Right lobe of liver (tissue), 4 donors: ENCODE measurements around the gene NOTCH4.

ENCODE experiments used
- POLR2A ChIP-seq: fragments of 450-650 bp; IDR thresholded peaks from one replicate; pipeline ENCODE4 v1.6.1; 2017; ENCODE audit warnings: antibody characterized with exemption, mild to moderate bottlenecking
- TF ChIP-seq, protein P1 (sequence below), 4 donors: fragments of 200-600 bp in 3 of 4; fragments of 450-650 bp in 1 of 4; IDR thresholded peaks; one replicate each; pipeline versions ENCODE4 v1.5.1 to v1.8.0; 2016 to 2022; ENCODE audit warnings: antibody characterized with exemption in 4 of 4, mild to moderate bottlenecking in 2 of 4
- donor health status: DM: no; HTN: no; CAD: no.
- donor health status: DM: no; HTN: no; CAD: no.
- donor health status: DM: no; HTN: yes; CAD: no.

DNA sequence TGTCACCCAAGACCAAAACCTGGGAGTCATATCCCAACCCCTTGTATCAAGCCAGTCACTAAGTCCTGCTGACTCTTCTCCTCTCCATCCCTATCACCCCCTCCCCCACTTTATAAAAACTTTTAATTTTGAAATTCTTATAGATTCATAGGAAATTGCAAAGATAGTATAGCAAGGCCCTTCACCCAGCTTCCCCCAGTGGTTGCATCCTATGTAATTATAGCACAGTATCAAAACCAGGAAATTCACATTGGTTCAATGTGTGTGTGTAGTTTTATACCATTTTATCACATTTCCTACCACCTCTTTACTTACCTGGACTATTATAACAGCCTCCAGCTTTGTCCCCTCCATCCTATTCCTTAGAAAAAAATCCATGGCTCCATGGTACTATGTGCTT, 65.8 kb downstream of the NOTCH4 start:
- TF ChIP-seq POLR2A = no peak
- TF ChIP-seq, protein P1, sequence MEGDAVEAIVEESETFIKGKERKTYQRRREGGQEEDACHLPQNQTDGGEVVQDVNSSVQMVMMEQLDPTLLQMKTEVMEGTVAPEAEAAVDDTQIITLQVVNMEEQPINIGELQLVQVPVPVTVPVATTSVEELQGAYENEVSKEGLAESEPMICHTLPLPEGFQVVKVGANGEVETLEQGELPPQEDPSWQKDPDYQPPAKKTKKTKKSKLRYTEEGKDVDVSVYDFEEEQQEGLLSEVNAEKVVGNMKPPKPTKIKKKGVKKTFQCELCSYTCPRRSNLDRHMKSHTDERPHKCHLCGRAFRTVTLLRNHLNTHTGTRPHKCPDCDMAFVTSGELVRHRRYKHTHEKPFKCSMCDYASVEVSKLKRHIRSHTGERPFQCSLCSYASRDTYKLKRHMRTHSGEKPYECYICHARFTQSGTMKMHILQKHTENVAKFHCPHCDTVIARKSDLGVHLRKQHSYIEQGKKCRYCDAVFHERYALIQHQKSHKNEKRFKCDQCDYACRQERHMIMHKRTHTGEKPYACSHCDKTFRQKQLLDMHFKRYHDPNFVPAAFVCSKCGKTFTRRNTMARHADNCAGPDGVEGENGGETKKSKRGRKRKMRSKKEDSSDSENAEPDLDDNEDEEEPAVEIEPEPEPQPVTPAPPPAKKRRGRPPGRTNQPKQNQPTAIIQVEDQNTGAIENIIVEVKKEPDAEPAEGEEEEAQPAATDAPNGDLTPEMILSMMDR (IDR thresholded peaks at IDR 0.05) = no peak
